K562 (cell line): ENCODE results near the gene PTPRZ1. TPM values are rescaled to one million over a fixed set of nuclear protein-coding genes. Genes with fewer than 3 reads are reported as not detected.

ENCODE experiments used
- RHOXF2B ChIP-seq: fragments of 250-450 bp; sonication (Bioruptor Pico); conservative IDR thresholded peaks from 2 replicates; pipeline ENCODE4 v1.5.1; 2021
- THAP7 ChIP-seq: fragments of 250-450 bp; sonication (Bioruptor Pico); IDR thresholded peaks from 2 replicates; pipeline ENCODE4 v1.5.0; 2021
- ZHX1 ChIP-seq: fragments of 150-350 bp; conservative IDR thresholded peaks from 2 replicates; pipeline ENCODE4 v1.6.1; 2014; ENCODE audit warnings: low read length
- ZNF436 ChIP-seq: fragments of 250-450, 450-650 bp; sonication (Bioruptor Pico); formaldehyde crosslinking; IDR thresholded peaks from 2 replicates; pipeline ENCODE4 v1.7.0; 2020; ENCODE audit warnings: mild to moderate bottlenecking
- ZNF830 ChIP-seq: fragments of 250-450 bp; sonication (Bioruptor Pico); IDR thresholded peaks from 2 replicates; pipeline ENCODE4 v1.5.0; 2021; ENCODE audit warnings: mild to moderate bottlenecking
- polyA plus RNA-seq, 8 experiments: library from polyadenylated mRNA; depleted of rRNA in 4 of 8; stranded (reverse) in 5 of 8; unstranded in 3 of 8; fragments of >200 nt; fragmentation: Nextera tagmentation in 2 of 8; fragmentation: Illumina TruSeq in 1 of 8; extraction: Ambion mirVana in 2 of 8; extraction: Trizol in 1 of 8; gene quantifications; 2 replicates each; pipeline versions ENCODE4 v1.2.1 to v1.2.3, GENCODE V29; 2011 to 2014; ENCODE audit warnings: inconsistent platforms in 1 of 8, missing spikeins in 1 of 8
- total RNA-seq, 7 experiments: library from RNA; depleted of rRNA in 6 of 7; stranded (reverse); fragments of >200 nt in 6 of 7; fragmentation: Illumina TruSeq in 2 of 7; extraction: Trizol in 2 of 7; gene quantifications; 2 replicates each; pipeline versions ENCODE4 v1.2.1 to v1.2.3, GENCODE V29; 2011 to 2021; ENCODE audit warnings: low replicate concordance in 1 of 7
- TF ChIP-seq, protein P1 (sequence below), 2 experiments: IDR thresholded peaks; 2 replicates each; pipeline ENCODE4 v1.6.1; 2011; ENCODE audit warnings: borderline replicate concordance in 1 of 2, control low read depth in 1 of 2, low read depth in 1 of 2, low read length in 1 of 2, mild to moderate bottlenecking in 1 of 2, mixed read lengths in 1 of 2, moderate library complexity in 1 of 2; ENCODE audit not compliant: insufficient read depth in 1 of 2, insufficient read length in 1 of 2, poor library complexity in 1 of 2, severe bottlenecking in 1 of 2; ENCODE audit errors: extremely low read depth in 1 of 2

PTPRZ1 gene
- total and polyA plus RNA-seq, 9 of the 15 experiments (the other 6 are each of a cell fraction or from before 2014, with no cell fraction given): 0.04 TPM; not detected in 7

DNA sequence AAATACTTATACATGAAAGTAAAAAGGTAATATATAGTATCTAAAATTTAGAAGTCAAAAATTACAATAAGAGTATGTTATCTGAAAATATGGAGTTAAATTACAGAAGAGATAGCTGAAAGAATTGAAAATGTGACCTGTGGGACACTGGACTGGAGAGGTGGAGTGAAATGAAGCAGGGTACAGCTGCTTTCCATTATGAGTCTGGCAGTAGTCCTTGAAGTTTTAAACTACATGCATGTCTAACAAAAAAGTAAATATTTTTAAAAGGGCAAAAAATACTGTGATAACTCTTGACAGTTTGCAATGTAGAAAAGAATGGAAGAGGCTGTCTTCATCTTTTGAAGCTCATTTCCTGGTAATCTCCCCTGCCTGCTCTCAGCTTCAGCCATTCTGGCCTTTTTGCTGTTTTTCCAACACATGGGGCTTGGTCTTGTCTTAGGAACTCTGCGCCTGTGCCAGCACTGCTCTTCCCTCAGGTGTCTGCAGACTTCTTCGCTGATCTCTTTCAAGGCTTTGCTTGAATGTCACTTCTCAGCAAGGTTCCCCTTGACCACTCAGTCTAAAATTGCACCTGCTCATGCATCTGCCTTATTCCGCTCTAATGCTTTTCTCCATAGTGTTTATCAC is 36.9 kb downstream of the PTPRZ1 start (continued):
- TF ChIP-seq, protein P1, sequence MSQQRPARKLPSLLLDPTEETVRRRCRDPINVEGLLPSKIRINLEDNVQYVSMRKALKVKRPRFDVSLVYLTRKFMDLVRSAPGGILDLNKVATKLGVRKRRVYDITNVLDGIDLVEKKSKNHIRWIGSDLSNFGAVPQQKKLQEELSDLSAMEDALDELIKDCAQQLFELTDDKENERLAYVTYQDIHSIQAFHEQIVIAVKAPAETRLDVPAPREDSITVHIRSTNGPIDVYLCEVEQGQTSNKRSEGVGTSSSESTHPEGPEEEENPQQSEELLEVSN (IDR thresholded peaks at IDR 0.05; ENCODE audit: borderline replicate concordance in 1 of 2, extremely low read depth in 1 of 2, insufficient read depth in 1 of 2, insufficient read length in 1 of 2, low read depth in 1 of 2, low read length in 1 of 2, poor library complexity in 1 of 2, severe bottlenecking in 1 of 2): no peak
- TF ChIP-seq ZNF436: no peak
- no peak for TF ChIP-seq THAP7 (CRISPR knock-in tag)
- TF ChIP-seq ZHX1: no peak
- TF ChIP-seq ZNF830: no peak
- no peak for TF ChIP-seq RHOXF2B (CRISPR knock-in tag)
